ENCODE measurements around the gene SCP2.
"Not testable (repeated sequence)": the region's sequence is repeated elsewhere in the genome, so short reads cannot be mapped to it uniquely, and the experiment has no call there.

SCP2 gene

DNA sequence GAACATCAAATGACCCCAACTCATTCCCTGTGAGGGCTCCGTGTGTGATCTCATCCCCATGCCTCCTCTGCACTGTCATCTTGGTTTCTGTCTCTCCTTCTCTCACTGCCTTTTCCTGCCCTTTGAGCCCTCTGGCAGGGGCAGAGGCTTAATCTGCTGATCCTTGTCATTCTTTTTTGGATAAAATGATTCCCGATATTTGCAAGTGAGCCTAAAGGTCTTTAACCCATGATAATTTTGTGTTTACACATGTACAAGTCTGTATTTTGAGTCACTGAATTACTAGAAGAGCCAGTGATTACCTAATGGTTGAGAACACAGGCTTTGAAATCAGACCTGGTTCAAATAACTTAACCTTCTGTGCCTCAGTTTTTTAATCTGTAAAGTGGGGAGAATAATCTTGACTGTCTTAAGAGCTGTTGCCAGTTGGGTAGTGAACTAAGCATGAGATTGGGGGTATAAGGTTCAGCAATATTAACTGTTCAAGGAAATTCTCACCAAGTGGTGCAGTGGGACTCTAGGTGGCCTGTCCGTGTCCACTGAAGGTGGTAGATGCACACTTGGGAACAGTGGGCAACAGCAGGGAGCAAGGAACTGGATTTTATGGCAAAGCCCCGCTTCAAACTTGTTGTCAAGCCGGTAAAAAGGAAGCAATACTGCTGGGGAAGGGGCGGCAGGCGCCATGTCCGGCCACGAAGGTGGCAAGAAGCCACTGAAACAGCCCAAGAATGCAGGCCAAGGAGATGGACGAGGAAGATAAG, 7.2 kb upstream of the SCP2 start:
- DNase-seq (ENCODE audit: low spot score in 2 of 2), result no peak
- in situ Hi-C loops (cut with MboI; ENCODE audit: low sequenced_read_pairs), result loop anchor here (25.0 kb wide), 1 partner anchor 267 kb away; the partner anchor contains the start of gene CPT2
- Histone ChIP-seq H3K36me3 (replicated peaks) (no peaks in the 10 kb centered on the region), H3K4me1 (no peaks in the 10 kb centered on the region), H3K4me3 (no peak overlapping the region), H3K9me3 (no peaks in the 10 kb centered on the region), H3K27me3 (ENCODE audit: low read depth) (no peaks in the 10 kb centered on the region)

- Histone ChIP-seq H3K27me3 (ENCODE audit: low read depth) (no peaks in the 10 kb centered on the region), H3K9me3 (no peaks in the 10 kb centered on the region), H3K4me3 (no peak overlapping the region), H3K36me3 (replicated peaks) (no peaks in the 10 kb centered on the region), H3K4me1 (0 out of 2 replicates have a peak, but pooled peaks cover under 1% of the 10 kb centered on the region)
- DNase-seq (ENCODE audit: low spot score in 2 of 2), result no peak
- in situ Hi-C loops (cut with MboI; ENCODE audit: low sequenced_read_pairs), result loop anchor here (25.0 kb wide), 1 partner anchor 266 kb away; the partner anchor contains the start of gene CPT2
These were observed 6.2 kb upstream of the SCP2 start for GRCh38 chr1:52920791-52921291.

DNA sequence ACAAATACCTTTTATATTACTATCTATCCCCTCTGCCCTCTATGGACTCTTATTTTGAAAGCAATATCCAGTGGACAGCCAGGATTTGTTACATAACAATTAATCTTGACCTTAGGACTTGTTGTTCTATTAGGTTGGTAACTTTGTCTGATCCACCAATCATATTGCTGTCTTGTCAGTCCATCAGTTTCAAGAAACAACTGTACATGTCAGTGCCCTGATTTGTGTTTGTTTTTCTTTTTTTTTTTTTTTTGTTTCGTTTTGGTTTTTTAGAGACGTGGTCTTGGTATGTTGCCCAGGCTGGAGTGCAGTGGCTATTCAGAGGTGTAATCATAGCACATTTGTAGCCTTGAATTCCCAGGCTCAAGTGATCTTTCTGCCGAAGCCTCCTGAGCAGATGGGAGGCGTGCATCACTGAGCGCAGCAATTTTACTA, 1.5 kb upstream of the SCP2 start:
- peaks cover 8% of the 10 kb centered on the region for H3K4me1 ChIP-seq
- DNase-seq (ENCODE audit: low spot score in 2 of 2), result no peak
- in situ Hi-C loops (cut with MboI; ENCODE audit: low sequenced_read_pairs), result no loop called here
- H3K9me3 ChIP-seq, result no peaks in the 10 kb centered on the region
- no peak overlapping the region for H3K4me3 ChIP-seq
- no peaks in the 10 kb centered on the region for H3K36me3 ChIP-seq (replicated peaks)
- H3K27me3 ChIP-seq (ENCODE audit: low read depth), result no peaks in the 10 kb centered on the region

DNA sequence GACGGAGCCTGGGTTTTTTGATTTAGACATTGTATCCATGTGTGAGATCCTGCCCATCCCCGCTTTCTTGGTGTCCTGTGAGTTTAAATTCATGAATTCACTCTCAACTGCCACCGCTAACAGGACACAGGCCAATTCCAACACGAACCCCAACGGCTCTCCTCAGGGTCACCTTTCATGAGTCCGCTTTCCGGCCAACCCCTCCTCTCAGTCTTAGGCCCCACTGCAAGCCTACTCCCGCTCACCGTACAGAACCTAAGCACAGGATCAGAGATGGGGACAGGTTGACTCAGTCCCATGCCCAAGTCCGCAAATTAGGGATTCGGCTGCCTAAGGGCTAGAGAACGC, 238 bp upstream of the SCP2 start:
- Histone ChIP-seq H3K36me3 (replicated peaks) (no peaks in the 10 kb centered on the region), H3K9me3 (no peaks in the 10 kb centered on the region), H3K27me3 (ENCODE audit: low read depth) (no peaks in the 10 kb centered on the region), H3K4me3 (peak overlapping the region; percentile 48), H3K4me1 (peaks cover 8% of the 10 kb centered on the region)
- DNase-seq (ENCODE audit: low spot score in 2 of 2), result no peak
- in situ Hi-C loops (cut with MboI; ENCODE audit: low sequenced_read_pairs), result no loop called here

DNA sequence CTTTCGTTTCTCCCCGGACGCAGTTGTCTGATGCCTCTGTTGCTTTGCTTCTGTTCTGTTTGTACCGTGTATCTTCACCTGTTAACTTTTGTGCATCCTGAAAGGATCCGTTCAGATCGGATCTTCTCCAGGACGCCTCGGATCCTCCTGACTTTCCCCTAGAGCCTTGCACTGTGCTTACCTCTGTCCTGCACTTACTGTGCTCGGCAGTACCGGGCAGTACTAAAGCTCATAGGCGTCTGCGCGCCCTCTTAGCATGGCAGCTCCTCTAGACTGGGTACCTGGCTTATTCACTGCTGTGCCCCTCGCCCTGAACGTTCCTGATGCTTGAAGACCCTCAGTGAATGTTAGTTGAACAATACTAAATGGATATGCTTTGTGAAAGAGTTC, 934 bp downstream of the SCP2 start:
- DNase-seq (ENCODE audit: low spot score in 2 of 2), result no peak
- no peaks in the 10 kb centered on the region for H3K36me3 ChIP-seq (replicated peaks)
- no peaks in the 10 kb centered on the region for H3K27me3 ChIP-seq (ENCODE audit: low read depth)
- peak overlapping the region; percentile 48 for H3K4me3 ChIP-seq
- peaks cover 8% of the 10 kb centered on the region for H3K4me1 ChIP-seq
- H3K9me3 ChIP-seq, result no peaks in the 10 kb centered on the region
- in situ Hi-C loops (cut with MboI; ENCODE audit: low sequenced_read_pairs), result no loop called here

DNA sequence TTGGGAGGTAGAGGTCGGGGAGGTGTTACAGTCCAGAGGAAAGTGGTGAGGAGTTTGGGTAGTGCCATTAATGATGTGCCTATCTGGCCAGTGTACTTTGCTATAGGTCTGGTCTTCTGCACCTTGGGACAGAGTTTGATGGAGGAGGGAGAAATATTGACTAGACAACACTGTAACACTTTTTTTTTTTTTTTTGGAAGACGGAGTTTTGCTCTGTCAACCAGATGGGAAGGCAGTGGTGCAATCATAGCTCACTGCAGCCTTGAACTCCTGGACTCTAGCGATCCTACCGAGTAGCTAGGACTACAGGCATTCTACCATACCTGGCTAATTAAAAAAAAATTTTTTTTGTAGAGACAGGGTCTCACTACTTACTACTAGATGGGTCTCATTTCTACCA, 1.9 kb downstream of the SCP2 start:
- Histone ChIP-seq H3K4me1 (peaks cover 8% of the 10 kb centered on the region), H3K9me3 (no peaks in the 10 kb centered on the region), H3K36me3 (replicated peaks) (no peaks in the 10 kb centered on the region), H3K27me3 (ENCODE audit: low read depth) (no peaks in the 10 kb centered on the region), H3K4me3 (no peak overlapping the region)
- no peak for DNase-seq (ENCODE audit: low spot score in 2 of 2)
- in situ Hi-C loops (cut with MboI; ENCODE audit: low sequenced_read_pairs), result no loop called here

DNA sequence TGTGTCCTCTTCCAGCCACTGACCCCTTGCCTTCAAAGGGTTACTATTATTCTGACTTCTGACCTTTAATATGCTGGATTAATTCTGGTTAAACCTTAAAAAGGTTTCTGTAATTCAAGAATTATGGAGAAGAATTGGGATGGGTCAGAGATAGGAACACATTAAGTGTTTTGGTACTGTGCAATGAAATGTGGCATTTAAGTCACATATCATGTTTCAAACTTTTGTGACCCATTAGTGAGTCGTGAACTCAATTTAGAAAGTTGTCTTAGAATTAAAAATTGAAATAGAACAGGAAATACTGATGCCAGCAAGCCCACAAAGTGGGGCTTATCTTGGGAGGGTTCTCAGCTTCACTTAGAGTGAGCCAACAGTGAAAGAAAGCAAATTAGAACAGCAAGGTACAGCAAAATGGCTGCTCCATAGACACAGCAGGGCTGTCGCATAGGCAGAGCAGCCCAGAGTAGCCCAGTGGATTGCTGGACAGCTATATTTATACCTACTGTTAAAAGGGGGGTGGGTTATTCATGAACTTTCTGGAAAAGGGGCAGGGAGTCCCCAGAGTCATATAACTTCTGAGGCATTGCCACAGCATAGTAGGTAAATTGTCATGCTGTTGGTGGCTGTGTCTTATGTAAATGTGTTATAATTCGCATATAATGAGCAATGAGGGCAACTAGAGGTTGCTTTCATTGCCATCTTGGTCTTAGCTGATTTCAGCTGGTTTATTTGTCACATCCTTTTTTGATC, 10.5 kb downstream of the SCP2 start:
- DNase-seq (ENCODE audit: low spot score in 2 of 2), result no peak
- in situ Hi-C loops (cut with MboI; ENCODE audit: low sequenced_read_pairs), result no loop called here
- Histone ChIP-seq H3K36me3 (replicated peaks) (no peaks in the 10 kb centered on the region), H3K4me1 (no peaks in the 10 kb centered on the region; the same call in 1 of the 2 replicates), H3K27me3 (ENCODE audit: low read depth) (no peaks in the 10 kb centered on the region), H3K9me3 (no peaks in the 10 kb centered on the region), H3K4me3 (no peak overlapping the region)

GRCh38 chr1:52938183-52938451, 11.0 kb downstream of the SCP2 start:
- Histone ChIP-seq H3K4me1 (no peaks in the 10 kb centered on the region; the same call in 1 of the 2 replicates), H3K27me3 (ENCODE audit: low read depth) (no peaks in the 10 kb centered on the region), H3K4me3 (no peak overlapping the region), H3K9me3 (no peaks in the 10 kb centered on the region), H3K36me3 (replicated peaks) (no peaks in the 10 kb centered on the region)
- in situ Hi-C loops (cut with MboI; ENCODE audit: low sequenced_read_pairs), result no loop called here
- no peak for DNase-seq (ENCODE audit: low spot score in 2 of 2)

GRCh38 chr1:52943876-52944416, 16.9 kb downstream of the SCP2 start:
- Histone ChIP-seq H3K36me3 (replicated peaks) (no peaks in the 10 kb centered on the region), H3K9me3 (no peaks in the 10 kb centered on the region), H3K4me3 (no peak overlapping the region), H3K27me3 (ENCODE audit: low read depth) (no peaks in the 10 kb centered on the region), H3K4me1 (no peaks in the 10 kb centered on the region)
- no peak for DNase-seq (ENCODE audit: low spot score in 2 of 2)
- in situ Hi-C loops (cut with MboI; ENCODE audit: low sequenced_read_pairs), result no loop called here

- H3K36me3 ChIP-seq (replicated peaks), result no peaks in the 10 kb centered on the region
- no peaks in the 10 kb centered on the region for H3K4me1 ChIP-seq
- H3K27me3 ChIP-seq (ENCODE audit: low read depth), result no peaks in the 10 kb centered on the region
- no peak overlapping the region for H3K4me3 ChIP-seq
- H3K9me3 ChIP-seq, result no peaks in the 10 kb centered on the region
- in situ Hi-C loops (cut with MboI; ENCODE audit: low sequenced_read_pairs), result no loop called here
- DNase-seq (ENCODE audit: low spot score in 2 of 2), result no peak
These were observed 17.5 kb downstream of the SCP2 start for GRCh38 chr1:52944566-52944965.

DNA sequence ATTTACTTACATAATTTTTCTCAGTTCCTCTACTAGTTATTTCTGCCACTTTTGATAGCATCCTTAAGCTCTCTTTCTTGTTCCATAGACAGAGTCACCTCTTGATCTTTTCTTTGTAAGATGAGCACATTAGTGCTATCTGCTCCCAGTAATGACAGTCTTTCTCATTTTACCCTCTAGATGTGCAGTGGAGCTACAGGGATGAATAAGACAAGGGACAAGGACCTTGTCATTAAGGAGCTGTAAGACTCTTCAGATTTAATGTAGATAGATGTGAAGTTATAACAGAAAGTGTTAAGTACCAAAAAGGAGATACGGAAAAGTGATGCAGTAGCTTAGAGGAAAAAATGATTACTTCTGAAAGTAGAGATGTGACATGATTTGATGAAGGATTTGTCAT, 20.4 kb downstream of the SCP2 start:
- no peak overlapping the region for H3K4me3 ChIP-seq
- in situ Hi-C loops (cut with MboI; ENCODE audit: low sequenced_read_pairs), result no loop called here
- H3K4me1 ChIP-seq, result no peaks in the 10 kb centered on the region
- no peaks in the 10 kb centered on the region for H3K9me3 ChIP-seq
- no peak for DNase-seq (ENCODE audit: low spot score in 2 of 2)
- no peaks in the 10 kb centered on the region for H3K27me3 ChIP-seq (ENCODE audit: low read depth)
- 0 out of 2 replicates have a peak, but pooled peaks cover 3% of the 10 kb centered on the region for H3K36me3 ChIP-seq (replicated peaks)

GRCh38 chr1:52949602-52950001, 22.5 kb downstream of the SCP2 start:
- DNase-seq (ENCODE audit: low spot score in 2 of 2); H3K9me3 ChIP-seq; H3K36me3 ChIP-seq (replicated peaks); in situ Hi-C loops (cut with MboI; ENCODE audit: low sequenced_read_pairs); H3K27me3 ChIP-seq (ENCODE audit: low read depth); H3K4me3 ChIP-seq; H3K4me1 ChIP-seq: not testable (repeated sequence)

GRCh38 chr1:52952112-52952511, 25.0 kb downstream of the SCP2 start:
- 0 out of 2 replicates have a peak, but pooled peaks cover 3% of the 10 kb centered on the region for H3K36me3 ChIP-seq (replicated peaks)
- no peaks in the 10 kb centered on the region for H3K9me3 ChIP-seq
- DNase-seq (ENCODE audit: low spot score in 2 of 2), result no peak
- H3K4me3 ChIP-seq, result no peak overlapping the region
- H3K4me1 ChIP-seq, result peaks cover 11% of the 10 kb centered on the region
- in situ Hi-C loops (cut with MboI; ENCODE audit: low sequenced_read_pairs), result no loop called here
- H3K27me3 ChIP-seq (ENCODE audit: low read depth), result no peaks in the 10 kb centered on the region
